ENCODE data around the gene COBL.

COBL gene

DNA sequence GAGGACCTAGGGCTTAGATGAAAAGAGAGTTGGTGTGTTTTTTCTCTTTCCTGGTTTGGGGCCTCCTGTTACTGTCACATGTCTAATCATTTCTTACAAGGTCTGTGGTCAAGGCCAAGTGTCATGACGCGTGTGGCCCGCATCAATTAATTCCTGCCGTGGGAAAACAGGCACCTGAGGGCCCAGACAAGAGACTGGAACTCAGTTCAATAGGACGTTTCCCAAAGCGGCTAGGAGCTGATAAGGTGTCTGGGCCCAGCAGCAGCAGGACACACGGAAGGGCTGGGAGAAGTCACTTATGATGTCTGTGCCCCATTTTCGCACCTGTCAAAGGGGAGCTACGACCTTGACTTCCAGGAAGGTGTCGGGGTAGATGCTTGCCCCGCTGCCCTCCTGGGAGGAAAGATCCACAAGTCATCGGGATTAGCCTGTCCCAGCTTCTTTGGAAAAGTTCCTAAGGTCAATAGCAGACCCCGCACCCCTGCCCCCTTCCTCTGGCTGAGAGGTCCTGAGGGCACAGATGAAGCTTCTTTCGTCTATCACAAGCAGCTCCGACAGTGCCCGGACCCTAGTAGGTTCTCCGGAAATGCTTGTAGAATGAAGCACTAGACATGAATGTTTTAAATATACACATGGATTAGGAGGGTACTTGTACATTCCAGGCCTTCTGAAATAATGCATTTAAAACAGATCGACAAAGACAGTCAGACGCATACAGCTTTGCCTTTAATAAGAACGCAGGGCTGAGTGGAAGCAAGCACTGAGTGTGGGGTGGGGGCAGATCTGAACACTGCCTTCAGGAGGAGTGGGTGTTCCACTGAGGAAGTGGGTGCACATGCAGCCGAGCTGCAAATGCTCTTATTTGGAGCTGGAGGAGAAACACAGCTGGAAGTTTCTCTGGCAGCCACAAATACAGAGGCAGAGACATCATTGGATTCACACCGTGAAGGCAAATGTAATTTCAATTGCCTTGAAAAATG, 296.4 kb downstream of the COBL start:
- no peaks in the 10 kb centered on the region for H3K9me3 ChIP-seq (ENCODE audit: control insufficient read depth, low read length)
- H3K4me1 ChIP-seq (ENCODE audit: control insufficient read depth, insufficient read depth, low read length, poor library complexity, severe bottlenecking), result no peaks in the 10 kb centered on the region
- no peaks in the 10 kb centered on the region for H3K36me3 ChIP-seq (ENCODE audit: control insufficient read depth, insufficient read depth, low read length)
- H3K27ac ChIP-seq (ENCODE audit: low read depth, low read length, severe bottlenecking), result no peak overlapping the region
- WGBS, 2 experiments (ENCODE audit: insufficient coverage in 2 of 2), result 88 to 90% methylated on average over 19 to 22 of the region's 22 CpGs
- H3K4me3 ChIP-seq (ENCODE audit: extremely low read depth, insufficient read depth, low read length, poor library complexity, severe bottlenecking), result no peak overlapping the region

DNA sequence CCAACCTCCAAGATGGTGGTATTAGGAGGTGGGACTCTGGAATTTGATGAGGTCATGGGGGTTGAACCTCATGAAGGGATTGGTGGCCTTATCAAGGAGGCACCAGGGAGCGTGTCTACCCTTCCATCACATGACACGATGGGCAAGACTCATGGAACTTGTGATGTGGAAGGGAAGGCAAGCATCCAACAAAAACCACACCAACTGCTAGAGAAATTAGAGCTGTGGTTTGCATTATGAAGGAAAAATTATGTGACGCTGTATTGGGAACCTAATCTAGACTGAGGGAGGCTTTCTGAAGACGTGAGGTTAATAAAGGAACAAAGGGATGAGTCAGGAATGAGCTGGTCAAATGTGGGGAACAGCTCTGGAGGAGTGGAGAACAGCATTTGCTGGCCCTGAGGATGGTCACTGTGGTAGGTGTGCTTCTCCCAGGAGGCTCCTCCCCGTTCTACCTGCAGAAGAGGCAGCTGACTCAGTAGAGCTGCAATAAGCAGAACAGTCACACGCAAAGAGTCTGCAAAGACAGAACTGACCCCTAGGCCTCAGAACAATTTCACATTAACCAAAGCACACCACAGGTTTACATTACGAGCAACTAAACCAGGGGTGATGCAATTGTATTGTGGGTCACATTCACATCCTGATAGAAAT, 297.3 kb downstream of the COBL start:
- H3K27ac ChIP-seq (ENCODE audit: low read depth, low read length, severe bottlenecking), result no peak overlapping the region
- no peaks in the 10 kb centered on the region for H3K36me3 ChIP-seq (ENCODE audit: control insufficient read depth, insufficient read depth, low read length)
- no peaks in the 10 kb centered on the region for H3K4me1 ChIP-seq (ENCODE audit: control insufficient read depth, insufficient read depth, low read length, poor library complexity, severe bottlenecking)
- WGBS, 2 experiments (ENCODE audit: insufficient coverage in 2 of 2), result 88 to 100% methylated on average over 3 to 4 of the region's 7 CpGs
- H3K9me3 ChIP-seq (ENCODE audit: control insufficient read depth, low read length), result no peaks in the 10 kb centered on the region
- no peak overlapping the region for H3K4me3 ChIP-seq (ENCODE audit: extremely low read depth, insufficient read depth, low read length, poor library complexity, severe bottlenecking)

DNA sequence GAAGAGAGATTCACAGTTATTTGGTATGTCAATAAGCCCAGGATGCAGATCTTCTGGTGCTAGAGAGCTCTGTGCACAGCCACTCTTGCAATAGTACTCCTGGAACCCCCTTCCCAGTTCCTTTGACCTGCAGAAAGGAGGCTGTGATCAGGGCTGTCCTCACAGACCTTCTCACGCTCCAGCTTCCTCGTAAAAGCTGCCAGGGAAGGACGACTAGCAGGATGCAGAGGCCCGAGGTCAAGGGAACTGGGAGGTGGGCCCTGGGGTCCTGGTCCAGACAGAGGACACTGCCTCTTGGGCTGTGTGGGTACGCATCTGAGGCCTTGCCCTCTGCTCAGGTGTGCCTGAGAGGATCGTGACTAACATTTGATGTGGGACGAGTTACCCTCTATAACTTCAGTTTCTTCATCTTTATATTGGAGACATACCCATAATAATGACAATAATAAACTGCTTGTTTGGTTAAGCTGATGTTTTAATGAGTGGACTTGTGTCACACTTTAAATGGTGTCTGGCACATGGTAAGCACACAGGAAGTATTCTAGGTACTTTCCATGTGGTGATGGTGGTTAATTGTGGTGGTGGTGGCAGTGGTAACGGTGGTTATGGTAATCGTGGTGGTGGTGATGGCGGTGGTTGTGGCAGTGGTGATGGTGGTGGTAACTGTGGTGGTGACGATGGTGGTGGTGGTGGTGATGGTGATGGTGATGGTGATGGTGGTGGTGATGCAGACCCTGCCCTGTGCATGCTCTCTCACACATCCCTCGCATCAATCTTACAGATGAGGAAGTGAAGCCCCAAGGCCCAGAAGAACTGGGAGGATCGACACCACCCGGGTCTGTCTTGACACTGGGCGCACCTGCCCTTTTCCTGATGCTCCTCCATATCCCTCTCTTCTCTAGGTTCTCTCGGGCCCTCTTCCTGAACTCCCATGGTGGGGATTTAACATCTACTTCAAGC, 298.8 kb downstream of the COBL start:
- Histone ChIP-seq H3K27ac (ENCODE audit: low read depth, low read length, severe bottlenecking) (no peak overlapping the region), H3K9me3 (ENCODE audit: control insufficient read depth, low read length) (no peaks in the 10 kb centered on the region), H3K36me3 (ENCODE audit: control insufficient read depth, insufficient read depth, low read length) (no peaks in the 10 kb centered on the region), H3K4me1 (ENCODE audit: control insufficient read depth, insufficient read depth, low read length, poor library complexity, severe bottlenecking) (no peaks in the 10 kb centered on the region), H3K4me3 (ENCODE audit: extremely low read depth, insufficient read depth, low read length, poor library complexity, severe bottlenecking) (no peak overlapping the region)
- WGBS, 2 experiments (ENCODE audit: insufficient coverage in 2 of 2), result 91 to 93% methylated on average over 10 to 11 of the region's 16 CpGs

DNA sequence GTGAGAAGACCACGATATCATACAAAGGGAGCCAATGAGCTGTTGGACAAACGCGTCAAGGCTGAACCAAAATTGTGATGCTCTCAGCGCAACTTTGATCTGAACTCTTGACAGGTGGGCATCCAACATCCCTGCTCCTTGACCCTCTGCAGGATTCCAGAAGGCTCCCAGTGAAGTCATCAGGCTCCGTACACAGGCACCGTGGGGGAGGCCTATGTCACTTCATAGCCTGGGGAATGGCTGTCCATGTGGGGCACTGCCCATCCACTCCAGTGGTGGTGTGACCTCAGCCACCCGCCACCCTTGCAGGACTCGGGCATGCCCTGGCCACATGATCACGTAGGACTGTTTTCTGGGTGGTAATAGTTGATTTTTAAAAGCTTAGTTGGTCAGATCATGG, 300.1 kb downstream of the COBL start:
- Histone ChIP-seq H3K27ac (ENCODE audit: low read depth, low read length, severe bottlenecking) (no peak overlapping the region), H3K4me1 (ENCODE audit: control insufficient read depth, insufficient read depth, low read length, poor library complexity, severe bottlenecking) (no peaks in the 10 kb centered on the region), H3K9me3 (ENCODE audit: control insufficient read depth, low read length) (no peaks in the 10 kb centered on the region), H3K4me3 (ENCODE audit: extremely low read depth, insufficient read depth, low read length, poor library complexity, severe bottlenecking) (no peak overlapping the region), H3K36me3 (ENCODE audit: control insufficient read depth, insufficient read depth, low read length) (no peaks in the 10 kb centered on the region)
- 93 to 98% methylated on average over 8 to 9 of the region's 9 CpGs for WGBS, 2 experiments (ENCODE audit: insufficient coverage in 2 of 2)

DNA sequence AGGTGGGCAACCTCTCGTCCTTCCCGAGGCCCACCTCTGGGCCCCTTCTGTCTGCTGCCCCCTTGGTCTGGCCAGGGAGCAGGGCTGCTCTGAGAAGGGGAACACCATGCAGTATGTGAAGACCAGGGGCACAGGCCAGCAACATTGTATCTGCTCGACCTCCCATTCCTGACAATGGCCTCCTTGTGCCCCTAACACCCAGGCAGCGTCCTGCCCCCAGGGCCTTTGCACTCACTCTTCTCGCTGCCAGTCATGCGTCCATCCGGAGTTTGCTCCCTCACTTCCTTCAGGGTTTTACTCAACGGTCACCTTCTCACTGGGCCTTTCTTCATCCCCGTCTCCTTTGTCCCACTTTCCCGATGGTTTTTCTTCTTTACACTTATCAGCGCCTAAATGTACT, 301.0 kb downstream of the COBL start:
- no peak overlapping the region for H3K4me3 ChIP-seq (ENCODE audit: extremely low read depth, insufficient read depth, low read length, poor library complexity, severe bottlenecking)
- H3K4me1 ChIP-seq (ENCODE audit: control insufficient read depth, insufficient read depth, low read length, poor library complexity, severe bottlenecking), result no peaks in the 10 kb centered on the region
- no peaks in the 10 kb centered on the region for H3K36me3 ChIP-seq (ENCODE audit: control insufficient read depth, insufficient read depth, low read length)
- H3K27ac ChIP-seq (ENCODE audit: low read depth, low read length, severe bottlenecking), result no peak overlapping the region
- WGBS, 2 experiments (ENCODE audit: insufficient coverage in 2 of 2), result 85 to 90% methylated on average over 9 to 10 of the region's 11 CpGs
- no peaks in the 10 kb centered on the region for H3K9me3 ChIP-seq (ENCODE audit: control insufficient read depth, low read length)

DNA sequence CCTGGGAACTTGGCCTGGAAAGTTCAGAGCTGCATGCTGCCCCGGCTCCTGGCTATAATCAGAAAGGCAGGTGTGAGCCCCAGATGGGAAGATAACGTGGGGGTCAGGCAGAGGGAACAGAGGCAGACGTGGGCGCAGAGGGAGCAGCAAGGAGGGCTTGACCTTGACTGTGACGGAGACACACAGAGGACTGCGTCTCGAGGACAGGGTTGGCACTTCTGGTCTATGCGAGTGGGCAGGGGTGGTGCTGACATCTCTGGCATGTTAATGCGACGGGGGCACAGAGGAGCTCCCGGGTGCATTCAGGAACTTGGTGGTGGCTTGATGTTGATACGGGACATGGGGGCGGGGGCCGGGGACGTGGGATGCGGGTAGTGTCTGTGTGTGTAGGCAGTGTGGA, 301.8 kb downstream of the COBL start:
- WGBS, 2 experiments (ENCODE audit: insufficient coverage in 2 of 2), result 89 to 92% methylated on average over 10 to 12 of the region's 16 CpGs
- Histone ChIP-seq H3K4me1 (ENCODE audit: control insufficient read depth, insufficient read depth, low read length, poor library complexity, severe bottlenecking) (no peaks in the 10 kb centered on the region), H3K36me3 (ENCODE audit: control insufficient read depth, insufficient read depth, low read length) (no peaks in the 10 kb centered on the region)

DNA sequence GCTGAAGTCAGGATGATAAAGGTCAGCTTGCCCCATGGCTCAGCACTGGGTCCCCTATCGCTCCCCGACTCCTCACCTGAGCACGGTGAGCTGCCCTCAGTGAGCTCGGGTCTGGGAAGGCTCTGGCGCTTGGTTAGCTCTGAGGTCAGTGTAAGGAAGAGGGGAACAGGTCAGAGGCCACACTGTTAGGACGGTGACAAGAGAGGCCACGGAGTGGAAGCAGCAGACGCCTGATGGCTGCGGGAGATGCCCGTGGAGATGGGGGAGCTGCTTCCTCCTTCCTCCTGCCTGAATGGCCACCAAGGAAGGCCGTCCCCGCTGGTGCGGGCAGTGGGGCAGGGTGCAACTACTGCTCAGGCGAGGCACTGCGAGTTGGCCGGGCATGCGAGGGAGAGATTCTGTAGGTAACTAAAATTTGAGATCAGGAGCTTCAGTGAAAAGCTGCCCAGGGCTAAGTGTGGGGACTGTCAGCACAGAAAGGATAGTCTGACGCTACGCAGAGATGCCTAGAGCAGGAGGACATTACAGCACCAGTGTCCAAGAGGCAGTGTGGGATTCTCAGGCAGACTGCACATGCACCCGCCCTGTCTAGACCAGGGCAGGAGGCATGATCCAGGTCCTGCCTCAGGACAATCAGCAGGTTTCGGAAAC, 302.6 kb downstream of the COBL start:
- H3K4me3 ChIP-seq (ENCODE audit: extremely low read depth, insufficient read depth, low read length, poor library complexity, severe bottlenecking), result no peak overlapping the region
- H3K36me3 ChIP-seq (ENCODE audit: control insufficient read depth, insufficient read depth, low read length), result no peaks in the 10 kb centered on the region
- H3K27ac ChIP-seq (ENCODE audit: low read depth, low read length, severe bottlenecking), result no peak overlapping the region
- WGBS, 2 experiments (ENCODE audit: insufficient coverage in 2 of 2), result 86 to 90% methylated on average over 14 to 17 of the region's 21 CpGs
- H3K4me1 ChIP-seq (ENCODE audit: control insufficient read depth, insufficient read depth, low read length, poor library complexity, severe bottlenecking), result no peaks in the 10 kb centered on the region
- no peaks in the 10 kb centered on the region for H3K9me3 ChIP-seq (ENCODE audit: control insufficient read depth, low read length)

More for the DNA sequence above, 301.8 kb downstream of the COBL start:
- Histone ChIP-seq H3K27ac (ENCODE audit: low read depth, low read length, severe bottlenecking) (no peak overlapping the region), H3K9me3 (ENCODE audit: control insufficient read depth, low read length) (no peaks in the 10 kb centered on the region), H3K4me3 (ENCODE audit: extremely low read depth, insufficient read depth, low read length, poor library complexity, severe bottlenecking) (no peak overlapping the region)

DNA sequence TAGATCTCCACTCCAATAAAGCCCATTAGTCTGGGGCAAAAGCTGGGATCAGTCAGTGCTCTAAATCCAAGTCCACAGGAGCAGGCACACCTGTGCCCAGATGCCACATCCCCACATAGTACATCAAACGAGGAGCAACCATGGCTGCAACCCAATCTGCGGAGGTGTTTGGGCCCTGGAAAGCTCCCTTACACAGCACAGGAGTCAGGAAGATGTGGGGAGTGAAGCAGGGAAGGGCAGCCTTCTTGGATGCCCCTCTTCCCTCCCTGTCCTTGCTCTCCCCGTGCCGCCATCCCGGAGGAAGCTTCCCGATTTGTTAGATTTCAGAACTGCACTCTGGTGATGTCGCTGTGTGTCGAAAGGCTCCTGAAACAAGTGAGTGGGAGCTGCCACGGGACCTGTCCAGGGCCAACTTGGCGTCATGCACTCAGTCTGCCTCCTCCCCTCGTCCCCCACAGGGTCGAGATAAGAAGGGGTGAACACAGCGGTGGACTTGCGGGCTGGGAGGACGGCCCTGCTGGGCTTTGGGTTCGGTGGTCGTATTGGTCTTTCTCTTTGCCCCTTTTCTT, 303.3 kb downstream of the COBL start:
- 92 to 99% methylated on average over 12 to 16 of the region's 17 CpGs for WGBS, 2 experiments (ENCODE audit: insufficient coverage in 2 of 2)
- no peak overlapping the region for H3K27ac ChIP-seq (ENCODE audit: low read depth, low read length, severe bottlenecking)
- H3K9me3 ChIP-seq (ENCODE audit: control insufficient read depth, low read length), result no peaks in the 10 kb centered on the region
- no peaks in the 10 kb centered on the region for H3K36me3 ChIP-seq (ENCODE audit: control insufficient read depth, insufficient read depth, low read length)
- H3K4me3 ChIP-seq (ENCODE audit: extremely low read depth, insufficient read depth, low read length, poor library complexity, severe bottlenecking), result no peak overlapping the region
- H3K4me1 ChIP-seq (ENCODE audit: control insufficient read depth, insufficient read depth, low read length, poor library complexity, severe bottlenecking), result no peaks in the 10 kb centered on the region

DNA sequence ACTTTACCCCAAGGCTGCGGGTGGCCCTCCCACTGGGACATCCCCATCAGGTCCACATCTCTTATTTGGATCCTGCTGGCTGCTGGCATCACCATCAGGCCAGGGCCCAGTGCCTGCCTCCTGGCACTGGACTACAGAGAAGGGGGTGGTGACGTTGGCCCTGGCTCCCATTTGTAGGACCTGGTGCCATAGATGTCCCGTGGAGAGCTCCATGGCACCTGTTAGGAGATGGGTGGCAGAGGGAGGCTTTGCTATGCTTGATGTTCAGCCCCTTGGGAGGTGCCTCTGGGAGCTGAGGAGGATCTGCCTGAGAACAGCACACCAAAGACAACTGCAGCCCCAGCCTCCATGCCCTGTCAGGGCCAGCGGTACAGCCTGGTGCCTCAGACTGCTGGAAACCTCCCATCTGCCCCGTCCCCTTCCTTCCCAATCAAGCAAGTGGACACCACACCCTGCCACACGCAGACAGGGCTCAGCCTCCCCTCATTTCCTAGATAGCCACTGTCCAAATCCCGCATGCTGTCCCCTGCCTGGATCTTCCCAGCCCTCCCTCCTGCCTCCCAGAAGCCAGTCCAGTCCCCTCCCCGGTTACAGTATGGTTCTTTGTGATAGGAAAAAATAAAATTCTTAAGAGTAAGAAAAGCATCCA, 303.9 kb downstream of the COBL start:
- Histone ChIP-seq H3K4me3 (ENCODE audit: extremely low read depth, insufficient read depth, low read length, poor library complexity, severe bottlenecking) (no peak overlapping the region), H3K27ac (ENCODE audit: low read depth, low read length, severe bottlenecking) (no peak overlapping the region), H3K4me1 (ENCODE audit: control insufficient read depth, insufficient read depth, low read length, poor library complexity, severe bottlenecking) (no peaks in the 10 kb centered on the region), H3K9me3 (ENCODE audit: control insufficient read depth, low read length) (no peaks in the 10 kb centered on the region), H3K36me3 (ENCODE audit: control insufficient read depth, insufficient read depth, low read length) (no peaks in the 10 kb centered on the region)
- 92 to 94% methylated on average over 6 of the region's 8 CpGs for WGBS, 2 experiments (ENCODE audit: insufficient coverage in 2 of 2)
